Islet precursor cell (in vitro differentiated cells): ENCODE measurements around the gene ANKRD63.

Experiments
- DNase-seq: peaks from one replicate; pipeline ENCODE4 v3.0.0-alpha.2; 2018

The ANKRD63 gene, protein sequence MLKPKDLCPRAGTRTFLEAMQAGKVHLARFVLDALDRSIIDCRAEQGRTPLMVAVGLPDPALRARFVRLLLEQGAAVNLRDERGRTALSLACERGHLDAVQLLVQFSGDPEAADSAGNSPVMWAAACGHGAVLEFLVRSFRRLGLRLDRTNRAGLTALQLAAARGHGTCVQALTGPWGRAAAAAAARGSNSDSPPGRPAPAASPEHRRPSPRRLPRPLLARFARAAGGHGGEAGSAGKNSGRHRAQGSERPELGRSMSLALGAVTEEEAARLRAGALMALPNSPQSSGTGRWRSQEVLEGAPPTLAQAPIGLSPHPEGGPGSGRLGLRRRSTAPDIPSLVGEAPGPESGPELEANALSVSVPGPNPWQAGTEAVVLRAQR

DNA sequence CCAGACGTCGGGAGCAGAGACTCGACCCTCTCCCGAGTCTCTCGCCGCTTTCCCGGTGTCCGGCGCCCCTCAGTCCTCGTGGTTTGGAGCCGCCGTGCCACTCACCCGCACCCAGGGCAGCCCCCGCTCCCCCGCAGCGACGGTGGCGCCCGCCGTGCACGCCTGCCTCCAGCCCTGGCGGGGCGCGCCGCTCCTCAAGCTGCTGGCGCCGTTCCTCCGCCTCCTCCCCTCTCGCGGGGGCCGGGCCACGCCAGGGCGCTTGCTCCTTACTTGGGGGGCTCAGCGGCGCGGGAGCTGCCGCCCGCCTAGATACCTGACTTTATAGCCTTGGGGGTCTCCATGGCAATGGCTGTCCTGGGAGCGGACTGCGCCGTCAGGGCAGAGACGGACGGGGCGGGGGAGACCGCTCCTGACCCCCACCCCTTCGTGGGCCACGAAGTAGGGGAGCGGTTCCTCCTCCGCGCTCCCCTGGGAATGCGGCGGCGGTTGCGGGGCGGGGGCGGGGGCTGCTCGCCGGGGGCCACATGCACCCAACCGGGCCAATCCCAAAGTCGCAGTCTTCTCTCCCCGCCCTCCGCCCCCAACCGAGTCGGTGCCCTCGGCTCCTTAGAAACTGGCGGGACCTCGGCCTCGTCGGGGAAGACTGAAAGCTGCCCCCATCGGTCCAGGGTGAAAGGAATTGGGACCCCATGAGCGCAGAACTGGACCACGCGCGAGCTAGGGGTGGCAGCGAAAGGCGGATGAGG, at the start of gene ANKRD63:
Gene ANKRD63, minus strand, starts transcription at position 196 of the 746 bp plus-strand sequence. CDS start 478 bp downstream, outside the sequence.
- no peak for DNase-seq

DNA sequence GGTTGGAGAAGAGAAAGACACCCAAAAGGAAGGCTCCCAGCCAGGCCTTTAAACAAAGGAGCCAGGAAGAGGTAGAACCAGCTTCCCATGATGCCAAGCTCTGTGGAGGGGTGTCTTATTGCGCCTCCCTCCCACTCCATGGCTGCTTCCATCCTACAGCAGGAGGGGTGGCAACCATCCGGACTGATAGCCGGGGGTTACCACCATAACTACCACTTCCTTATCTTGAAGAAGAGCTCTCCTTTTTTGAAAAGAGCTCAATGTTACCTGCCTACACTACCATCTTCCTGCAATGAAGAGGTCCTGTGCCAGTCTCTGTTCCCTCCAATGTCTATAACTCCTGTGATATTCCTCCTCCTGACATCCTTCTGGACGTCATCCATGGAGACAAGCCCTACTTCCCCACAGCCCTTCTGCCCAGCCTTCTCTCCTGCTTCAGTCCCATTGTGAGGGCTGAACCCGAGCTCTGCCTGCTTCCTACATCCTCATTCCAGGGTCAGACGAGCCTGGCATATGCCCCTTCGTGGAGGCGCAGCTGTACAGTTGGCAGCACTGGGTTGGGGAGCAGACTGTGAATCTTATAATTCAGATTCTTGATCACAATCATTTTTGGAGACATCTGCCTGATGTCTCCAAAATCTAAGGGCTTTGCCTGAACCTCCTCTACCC, 49.4 kb upstream of the ANKRD63 start:
- no peak for DNase-seq

DNA sequence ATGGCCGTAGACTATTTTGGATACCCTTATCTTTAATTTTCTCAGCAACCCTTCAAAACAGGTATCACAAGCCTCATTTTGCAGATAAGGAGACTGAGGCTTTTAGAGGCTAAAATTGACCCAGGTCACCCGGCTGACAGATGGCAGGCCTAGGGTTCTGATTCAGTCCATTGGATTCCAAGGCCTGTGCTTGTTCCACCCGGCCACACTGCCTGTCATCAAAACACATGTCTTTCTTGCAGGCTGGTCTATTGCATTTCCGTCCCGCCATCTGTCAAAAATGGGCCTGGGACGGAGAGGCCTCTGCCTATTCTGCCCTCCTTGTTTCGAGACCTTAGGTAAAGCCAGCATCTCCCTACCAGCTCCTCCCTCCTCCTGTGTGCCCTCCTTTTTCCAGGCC, 48.8 kb upstream of the ANKRD63 start:
- DNase-seq: no peak

DNA sequence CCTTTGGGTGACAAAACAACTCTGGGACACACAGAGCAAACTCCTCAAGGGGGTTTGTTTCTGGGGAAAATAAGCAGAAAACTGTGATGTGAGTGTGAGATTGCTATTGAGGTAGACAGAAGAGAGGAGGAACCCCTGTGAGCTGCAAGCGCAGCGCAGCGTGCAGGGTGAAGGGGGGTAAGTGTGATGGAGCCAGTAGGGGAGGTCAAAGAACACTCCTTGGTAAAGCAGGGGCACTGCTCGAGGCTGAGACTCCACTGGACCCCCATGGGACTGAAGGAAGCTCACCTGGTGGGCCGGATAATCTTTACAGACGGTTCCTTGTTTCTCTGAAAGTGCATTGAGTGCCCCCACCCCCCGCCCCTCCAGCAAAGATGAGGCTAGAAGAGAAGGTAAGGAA, 48.2 kb upstream of the ANKRD63 start:
- DNase-seq: no peak

DNA sequence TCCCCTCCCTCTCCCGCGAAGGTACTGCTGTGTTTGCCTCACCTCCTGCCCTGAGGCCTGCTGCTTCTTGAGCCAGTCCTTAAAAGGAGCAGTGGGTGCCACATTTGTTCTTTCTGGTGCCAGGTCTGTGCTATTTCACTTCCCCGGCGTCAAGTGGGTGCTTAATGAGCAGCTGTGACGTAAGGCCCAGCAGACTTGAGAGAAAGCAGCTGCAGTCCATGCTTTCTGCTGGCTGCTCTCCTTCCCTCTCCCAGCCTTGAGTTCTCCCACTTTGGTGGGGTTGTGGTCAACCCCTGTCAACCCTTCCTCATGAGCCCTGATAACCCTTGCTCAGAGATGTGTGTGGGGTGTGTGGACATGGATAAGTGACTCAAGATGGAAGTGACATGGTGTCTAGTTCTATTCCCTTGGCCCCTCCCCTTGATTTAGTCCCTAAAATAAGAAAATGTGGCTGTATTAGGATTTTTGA, 47.5 kb upstream of the ANKRD63 start:
- no peak for DNase-seq

DNA sequence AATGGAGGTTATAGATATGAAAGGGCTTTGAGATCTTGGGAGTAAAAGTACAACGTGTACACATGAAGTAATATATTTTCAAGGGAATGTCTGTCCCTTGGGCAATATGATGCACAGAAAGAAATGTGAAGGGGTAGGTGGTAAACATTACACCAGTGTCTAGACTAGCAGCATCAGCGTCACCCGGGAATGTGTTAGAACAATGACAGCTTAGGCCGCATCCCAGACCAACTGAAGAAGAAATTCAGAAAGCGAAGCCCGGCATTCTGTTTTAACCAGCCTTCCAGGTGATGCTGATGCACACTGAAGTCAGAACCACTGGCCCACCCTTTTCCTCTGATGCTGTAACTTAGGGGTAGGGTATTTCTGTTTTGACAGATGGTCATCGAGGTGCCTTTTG, 46.9 kb upstream of the ANKRD63 start:
- DNase-seq: no peak

DNA sequence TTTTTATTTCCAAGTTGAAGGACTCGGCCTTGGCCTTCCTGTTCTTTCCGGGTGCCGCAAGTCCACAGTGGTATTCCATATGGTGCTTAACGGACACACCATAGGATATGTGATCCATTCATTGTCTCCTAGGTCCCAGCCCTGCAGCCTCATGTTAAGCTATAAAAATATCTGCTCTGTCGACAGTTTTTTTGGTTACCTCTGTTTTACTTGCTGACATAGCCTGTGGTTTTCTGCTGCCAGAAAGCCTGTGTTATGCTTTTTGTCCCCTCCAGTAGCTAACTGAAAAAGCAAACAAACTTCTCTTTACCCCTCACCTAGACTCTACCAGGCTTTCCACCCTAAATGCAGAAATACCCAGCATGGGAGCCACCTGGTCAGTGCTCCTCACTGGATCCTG, 45.9 kb upstream of the ANKRD63 start:
- no peak for DNase-seq

DNA sequence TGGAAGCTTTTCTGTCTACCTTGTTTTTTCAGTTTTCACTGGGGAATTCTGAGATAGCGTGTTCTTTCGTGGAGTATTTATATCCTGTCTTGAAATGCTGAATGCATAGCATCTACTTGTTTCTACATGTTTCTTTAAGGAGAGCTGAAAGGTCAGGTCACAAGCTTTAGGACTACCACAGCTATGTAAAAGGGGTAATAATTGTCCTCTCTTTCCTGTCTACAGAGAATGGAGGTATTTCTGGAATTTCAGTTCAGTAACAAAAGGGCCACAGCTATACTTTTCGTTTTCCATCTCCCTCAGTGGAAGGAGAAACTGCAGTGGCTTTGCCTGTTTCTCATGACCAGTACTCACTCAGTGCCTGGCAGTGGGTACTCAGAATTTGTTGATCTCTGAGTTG, 45.3 kb upstream of the ANKRD63 start:
- DNase-seq: no peak

DNA sequence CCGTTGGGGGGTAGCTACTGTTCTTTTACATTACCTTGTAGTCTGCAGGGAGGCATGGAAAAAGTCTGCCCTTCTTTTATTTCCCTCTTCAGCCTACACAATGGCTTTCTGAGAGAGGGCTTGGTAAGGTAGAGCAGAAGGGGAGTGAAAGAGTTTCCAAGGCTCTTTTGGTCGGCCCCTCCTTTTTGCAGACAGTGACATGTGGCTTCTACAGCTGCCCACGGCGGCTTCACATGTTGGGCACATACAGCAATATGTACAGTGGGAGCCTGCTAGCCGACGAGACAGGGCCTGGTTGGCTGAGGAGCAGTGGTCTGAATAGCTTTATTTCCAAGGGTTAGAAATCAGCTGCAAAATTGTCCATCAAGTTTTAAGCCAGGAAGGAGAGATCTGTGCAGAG, 44.6 kb upstream of the ANKRD63 start:
- no peak for DNase-seq

DNA sequence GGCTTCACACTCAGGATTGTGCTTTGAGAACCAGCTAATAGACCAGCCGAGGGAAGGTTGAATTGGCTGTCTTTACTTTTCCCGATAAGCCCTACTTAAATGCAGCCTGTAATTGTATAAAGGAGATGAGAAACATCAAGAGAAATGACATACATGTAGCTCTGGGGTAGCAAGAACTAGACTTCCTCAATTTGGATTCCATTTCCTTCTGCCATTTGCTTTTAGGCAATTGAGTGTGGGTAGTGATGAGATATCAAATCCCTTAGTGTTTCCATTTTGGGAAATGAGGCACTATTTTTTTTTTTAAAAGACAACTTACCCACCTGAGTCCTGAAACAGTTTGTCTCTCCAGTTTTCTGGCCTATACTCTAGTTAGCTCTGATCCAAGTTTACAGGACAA, 42.8 kb upstream of the ANKRD63 start:
- no peak for DNase-seq

DNA sequence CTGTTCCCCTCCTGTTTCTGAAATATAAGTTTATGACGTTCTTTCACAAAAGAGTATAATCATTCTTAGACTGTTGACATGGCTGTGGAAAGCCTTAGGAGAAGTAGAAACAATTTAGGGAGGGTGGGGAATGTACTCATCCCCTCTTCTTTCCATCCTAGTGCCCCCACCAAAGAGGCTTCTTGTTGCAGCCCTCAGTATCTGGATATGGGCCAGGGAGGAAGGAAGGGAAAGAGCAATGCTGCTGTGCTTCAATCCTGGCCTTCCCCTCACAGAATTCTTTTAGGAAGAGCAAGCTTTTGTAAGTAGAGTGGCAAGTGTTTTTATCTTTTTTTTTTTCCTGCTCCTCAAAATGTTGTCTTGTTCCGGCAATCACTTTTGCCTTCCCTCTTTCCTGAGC, 42.3 kb upstream of the ANKRD63 start:
- DNase-seq: no peak

DNA sequence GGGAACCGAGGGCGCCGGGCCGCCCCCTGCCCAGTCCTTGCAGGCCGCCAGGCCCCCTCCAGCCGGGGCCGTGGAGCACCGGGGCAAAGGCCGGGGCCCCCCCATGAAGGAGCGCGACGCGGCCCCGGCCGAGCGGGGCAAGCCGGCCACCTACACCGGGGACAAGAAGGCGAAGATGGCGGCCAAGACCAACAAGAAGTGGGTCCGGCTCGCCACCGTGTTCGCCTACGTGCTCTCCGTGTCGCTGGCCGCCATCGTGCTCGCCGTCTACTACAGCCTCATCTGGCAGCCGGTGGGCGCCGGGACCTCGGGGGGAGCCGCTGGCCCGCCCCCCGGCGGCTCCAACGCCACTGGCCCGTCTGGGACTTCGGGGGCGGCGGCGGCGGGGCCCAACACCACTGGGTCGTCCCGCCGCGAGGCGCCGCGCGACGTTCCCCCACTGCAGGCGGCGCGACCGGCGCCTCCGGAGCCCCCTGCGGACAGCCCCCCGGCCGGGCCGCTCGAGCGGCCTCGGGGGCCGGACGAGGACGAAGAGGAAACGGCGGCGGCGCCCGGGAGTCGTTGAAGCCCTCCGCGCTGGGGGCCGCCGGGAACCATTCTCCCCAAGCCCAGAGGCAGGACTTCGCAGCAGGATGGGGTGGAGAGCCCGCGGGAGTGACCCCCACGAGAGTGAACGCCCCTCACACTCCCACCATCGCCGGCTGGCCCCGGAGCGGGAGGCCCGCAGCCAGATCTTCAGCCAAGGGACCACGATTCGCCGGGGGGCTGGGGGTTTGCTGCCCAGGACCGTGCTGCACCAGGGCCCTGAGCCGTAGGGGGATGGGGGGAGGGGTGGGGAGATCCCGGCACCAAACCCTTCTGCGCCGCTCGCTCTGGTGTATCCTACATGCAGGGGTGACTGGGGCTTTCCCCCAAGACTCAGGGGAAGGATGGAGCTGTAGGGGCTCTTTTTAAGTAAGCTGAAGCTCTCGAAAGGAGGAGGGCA, 41.4 kb upstream of the ANKRD63 start:
- no peak for DNase-seq

DNA sequence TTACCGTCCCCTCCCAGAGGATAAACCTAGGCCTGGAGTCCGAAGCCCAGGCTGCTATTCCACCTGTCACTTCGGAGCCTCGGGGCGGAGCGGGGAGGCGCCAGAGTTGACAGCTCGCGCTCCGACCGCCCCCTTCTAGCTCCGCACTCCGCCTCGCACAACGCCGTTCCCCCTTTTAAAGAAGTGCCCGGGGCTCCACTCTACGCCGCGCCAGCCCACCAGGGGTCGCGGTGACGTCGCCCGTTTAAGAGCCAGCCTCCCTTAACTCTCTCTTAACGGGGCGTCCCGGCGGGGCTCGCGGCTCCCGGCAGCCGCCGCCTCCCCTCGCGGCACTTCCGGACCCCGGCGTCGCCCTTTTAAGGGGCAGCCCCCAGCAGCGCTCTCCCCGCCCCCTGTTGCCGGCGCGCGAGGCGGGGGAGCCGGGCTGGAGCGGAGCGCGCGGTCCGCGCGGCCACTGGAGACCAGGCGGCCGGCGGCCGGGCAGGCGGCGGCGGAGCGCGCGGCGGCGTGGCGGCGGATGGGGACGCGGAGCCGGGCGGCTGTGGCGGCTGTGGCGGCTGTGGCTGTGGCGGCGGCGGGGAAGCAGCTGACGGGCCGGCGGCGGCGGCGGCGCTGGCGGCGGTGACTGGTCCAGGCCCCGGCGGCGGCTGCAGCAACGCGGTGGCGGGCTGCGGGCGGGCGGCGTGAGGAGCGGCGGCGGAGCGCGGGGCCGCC, 40.5 kb upstream of the ANKRD63 start, which contains the start of gene INAFM2:
Gene INAFM2, plus strand, starts transcription at position 454 of the 714 bp plus-strand sequence. CDS start 364 bp downstream, outside the sequence.
- peak; percentile 97 for DNase-seq

DNA sequence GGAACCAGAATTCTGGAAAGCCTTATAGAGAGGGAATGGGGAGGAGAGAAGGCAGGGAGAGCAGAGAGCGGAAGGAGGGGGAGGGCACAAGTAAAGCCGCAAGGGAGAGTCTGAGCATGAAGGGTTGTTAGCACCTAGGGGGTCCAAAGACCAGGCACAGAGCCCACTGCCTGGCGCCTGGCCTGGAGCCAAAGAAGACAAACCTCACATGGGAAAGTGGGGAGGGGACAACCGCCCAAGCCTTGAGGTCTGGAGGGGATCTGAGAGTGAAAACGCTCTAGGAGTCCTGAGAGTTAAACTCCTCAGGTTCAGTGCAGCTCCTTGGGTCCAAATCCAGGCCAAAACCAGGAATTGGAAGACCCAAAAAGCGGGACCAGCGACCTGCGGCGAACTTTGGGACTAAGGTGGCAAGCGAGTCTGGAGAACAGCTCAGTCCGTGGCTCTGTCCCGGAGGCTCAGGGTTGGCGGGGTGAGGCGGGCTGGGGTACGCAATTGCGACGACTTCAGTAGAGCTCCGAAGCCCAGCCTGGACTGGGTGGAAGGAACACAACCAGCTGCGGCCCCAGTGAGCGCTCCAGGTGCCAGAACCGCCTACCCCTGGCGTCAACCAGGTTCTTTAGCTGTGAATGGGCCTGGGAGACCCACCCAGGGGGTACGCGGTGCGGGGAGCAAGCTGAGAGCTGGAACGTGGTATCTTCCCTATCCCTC, 39.8 kb upstream of the ANKRD63 start:
- peak; percentile 50 for DNase-seq

DNA sequence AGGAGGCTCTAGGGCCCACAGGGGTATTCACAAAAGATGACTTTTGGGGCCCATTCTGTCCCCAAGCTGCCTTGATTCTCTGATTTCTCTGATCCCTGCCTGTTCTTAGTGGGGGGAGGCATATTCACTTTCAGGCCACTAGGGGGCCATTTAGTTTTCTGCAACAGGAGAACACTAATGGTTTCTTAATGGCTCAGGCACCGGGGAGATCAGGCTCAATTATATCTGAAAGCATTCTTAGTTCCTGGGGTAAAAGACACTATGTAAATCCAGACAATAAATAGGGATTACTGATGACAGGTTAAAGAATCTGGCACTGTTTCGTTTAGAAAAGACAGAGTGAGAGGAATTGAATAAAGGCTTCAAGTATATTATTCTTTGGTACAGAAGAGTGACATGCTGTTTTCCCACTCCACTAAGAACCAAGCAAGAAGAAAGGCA, 38.1 kb upstream of the ANKRD63 start:
- no peak for DNase-seq

DNA sequence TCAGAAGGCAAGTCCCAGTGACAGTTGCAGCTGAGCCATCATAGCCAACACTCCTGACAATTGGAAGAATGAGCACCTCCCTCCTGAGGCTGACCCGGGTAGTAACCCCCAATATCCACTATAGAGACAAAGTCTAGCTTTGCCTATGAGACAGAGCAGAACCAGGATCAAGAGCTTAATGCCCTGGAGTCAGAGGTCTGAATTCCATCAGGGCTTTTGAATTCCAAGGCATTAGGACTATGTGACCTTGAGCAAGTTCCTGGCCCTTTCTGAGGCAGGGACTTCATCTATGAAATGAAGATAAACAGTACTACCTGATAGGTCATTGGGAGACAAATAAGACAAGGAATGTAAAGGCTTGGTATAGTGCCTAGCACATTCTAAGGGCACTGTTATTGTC, 37.5 kb upstream of the ANKRD63 start:
- DNase-seq: no peak

DNA sequence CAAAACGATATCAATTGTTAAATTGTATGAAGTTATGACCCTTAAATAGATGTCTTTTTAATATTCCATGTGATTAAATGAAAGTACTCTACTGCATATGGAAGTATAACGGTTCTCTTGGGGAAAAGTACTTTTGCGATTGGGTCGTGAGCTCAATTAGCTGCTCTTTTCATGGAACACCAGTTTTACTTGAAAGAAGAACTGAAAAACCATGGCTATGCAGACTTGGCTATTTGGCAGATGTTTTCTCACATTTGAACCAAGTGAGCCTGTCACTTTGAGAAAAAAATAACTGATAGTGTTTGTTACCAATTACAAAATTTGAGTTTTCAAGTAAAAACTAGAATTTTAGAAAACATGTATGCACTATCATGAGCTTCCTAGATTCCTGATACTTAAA, 34.7 kb upstream of the ANKRD63 start:
- DNase-seq: no peak

DNA sequence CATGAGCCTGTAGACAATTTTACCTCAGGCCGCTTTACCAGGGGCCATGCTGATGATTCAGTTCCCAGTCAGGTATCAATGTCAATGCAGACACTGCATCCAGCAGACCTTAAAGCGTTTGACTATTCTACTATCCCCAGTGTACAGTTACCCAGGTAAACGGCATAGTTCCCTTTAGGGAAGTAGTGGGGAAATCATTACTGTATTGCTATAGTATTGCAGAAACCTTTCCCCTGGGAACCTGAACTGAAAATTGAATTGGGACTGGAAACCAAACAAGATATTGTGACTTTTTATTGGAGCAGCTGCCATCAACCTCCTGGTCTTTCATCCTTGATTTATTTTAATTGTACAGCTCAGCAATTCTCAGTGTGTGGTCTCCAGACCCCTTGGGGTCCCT, 34.1 kb upstream of the ANKRD63 start:
- DNase-seq: no peak

DNA sequence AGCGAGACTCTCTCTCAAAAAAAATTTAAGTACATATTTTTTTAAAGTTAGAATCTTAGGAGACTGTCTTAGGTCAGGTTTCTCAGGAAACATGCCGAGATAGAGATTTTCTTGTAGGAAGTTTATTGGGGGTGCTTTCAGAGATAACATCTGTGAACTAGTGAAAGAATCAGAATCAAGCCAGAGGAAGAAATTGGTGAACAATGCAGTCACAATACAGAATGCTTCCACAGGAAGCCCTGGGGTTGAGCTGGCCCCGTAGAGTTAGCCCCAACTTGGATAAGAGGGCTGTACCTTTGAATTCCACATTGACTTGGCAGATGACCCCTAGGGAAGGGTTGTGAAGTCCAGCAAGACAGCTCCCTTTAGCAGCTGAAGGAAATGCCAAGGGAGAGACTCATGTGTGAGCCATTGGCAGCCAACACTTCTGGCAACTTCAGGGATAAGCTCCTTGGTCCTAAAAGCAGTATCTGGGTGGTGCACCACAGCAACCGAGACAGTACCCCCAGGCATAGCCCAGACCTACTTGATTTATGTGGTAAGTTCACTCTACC, 31.9 kb upstream of the ANKRD63 start:
- no peak for DNase-seq
